Tibial nerve (tissue), 4 donors: Measurements from ENCODE around the gene CALHM5. TPM values are rescaled to one million over a fixed set of nuclear protein-coding genes. Genes with fewer than 3 reads are reported as not detected.
A peak's percentile ranks its signal among the peaks of the same experiment; 100 is the strongest.

ENCODE experiments used
- DNase-seq, 2 donors: peaks; one replicate each; pipeline ENCODE4 v3.0.0-alpha.2; 2019; ENCODE audit warnings: low spot score in 2 of 2
- H3K27ac ChIP-seq, 4 donors: fragments of 200-600 bp; sonication (generic) in 3 of 4; one replicate each; pipeline ENCODE4 v1.5.1; 2017 to 2019; ENCODE audit warnings: mild to moderate bottlenecking in 1 of 4
- H3K27me3 ChIP-seq, 2 donors: fragments of 200-600 bp; sonication (generic) in 1 of 2; one replicate each; pipeline versions ENCODE4 v1.5.1 to v1.6.0; 2017 to 2019
- H3K36me3 ChIP-seq, 3 donors: fragments of 200-600 bp; sonication (generic); one replicate each; pipeline ENCODE4 v1.5.1; 2018 to 2019
- H3K4me1 ChIP-seq, 4 donors: fragments of 200-600 bp; sonication (generic) in 3 of 4; one replicate each; pipeline ENCODE4 v1.5.1; 2017 to 2019
- H3K4me3 ChIP-seq, 4 donors: fragments of 200-600 bp; sonication (generic) in 3 of 4; one replicate each; pipeline ENCODE4 v1.5.1; 2017 to 2019; ENCODE audit warnings: mild to moderate bottlenecking in 1 of 4, moderate library complexity in 1 of 4
- H3K9me3 ChIP-seq, 4 donors: fragments of 200-600 bp; sonication (generic) in 3 of 4; one replicate each; pipeline ENCODE4 v1.5.1; 2017 to 2019
- CTCF ChIP-seq, 5 experiments: fragments of 200-600 bp in 3 of 5; fragments of 450-650 bp in 2 of 5; sonication (generic) in 3 of 5; IDR thresholded peaks; one replicate each; pipeline ENCODE4 v1.5.1; 2016 to 2019; ENCODE audit warnings: antibody characterized with exemption in 5 of 5, mild to moderate bottlenecking in 3 of 5, moderate library complexity in 2 of 5
- EP300 ChIP-seq, 2 donors: sonication (generic); formaldehyde crosslinking; IDR thresholded peaks; one replicate each; pipeline ENCODE4 v1.6.1; 2017; ENCODE audit warnings: antibody characterized with exemption in 2 of 2, mild to moderate bottlenecking in 1 of 2
- POLR2A ChIP-seq, 2 donors: fragments of 450-650 bp; IDR thresholded peaks; one replicate each; pipeline ENCODE4 v1.6.1; 2017; ENCODE audit warnings: antibody characterized with exemption in 2 of 2, mild to moderate bottlenecking in 2 of 2, moderate library complexity in 2 of 2
- WGBS, 2 donors: methylation state at CpG; one replicate each; pipeline ENCODE4 v1.1.5; 2018; 5-methylcytosine and 5-hydroxymethylcytosine counted together
- total RNA-seq, 4 donors: library from RNA; depleted of rRNA; stranded (reverse); fragments of >200 nt; gene quantifications; one replicate each; pipeline ENCODE4 v1.1.0, GENCODE V29; 2016

The CALHM5 gene
- total RNA-seq, 4 donors from 2014 or later, result 4.5 to 5.7 (median 5.0) TPM

GRCh38 chr6:116512111-116512559, 696 bp downstream of the CALHM5 start:
- Histone ChIP-seq H3K4me1 (peaks cover 0 to 34% (median 10%) of the 10 kb centered on the region in 4 donors), H3K36me3 (peaks cover 0 to 11% (median 0%) of the 10 kb centered on the region in 3 donors), H3K27ac (peak overlapping the region; percentile 74 to 98 (median 82)), H3K4me3 (peak overlapping the region; percentile 35 to 64 (median 46)), H3K9me3 (peaks cover 0 to 3% (median 0%) of the 10 kb centered on the region in 4 donors), H3K27me3 (no peaks in the 10 kb centered on the region)
- no peak for DNase-seq
- TF ChIP-seq CTCF (IDR thresholded peaks at IDR 0.05), result no peak
- no peak for TF ChIP-seq POLR2A (IDR thresholded peaks at IDR 0.05)
- no peak for TF ChIP-seq EP300 (IDR thresholded peaks at IDR 0.05)
- 16 to 17% methylated on average over 4 of the region's 4 CpGs for WGBS, 2 donors

GRCh38 chr6:116512734-116513133, 1.3 kb downstream of the CALHM5 start:
- TF ChIP-seq CTCF (IDR thresholded peaks at IDR 0.05) (no peak), POLR2A (IDR thresholded peaks at IDR 0.05) (no peak), EP300 (IDR thresholded peaks at IDR 0.05) (no peak)
- Histone ChIP-seq H3K27ac (peak overlapping the region; percentile 74 to 98 (median 82)), H3K27me3 (no peaks in the 10 kb centered on the region), H3K4me3 (peak overlapping the region; percentile 35 to 64 (median 46)), H3K9me3 (peaks cover 0 to 3% (median 0%) of the 10 kb centered on the region in 4 donors), H3K36me3 (peaks cover 0 to 11% (median 0%) of the 10 kb centered on the region in 3 donors), H3K4me1 (peaks cover 0 to 34% (median 10%) of the 10 kb centered on the region in 4 donors)
- DNase-seq, result no peak

DNA sequence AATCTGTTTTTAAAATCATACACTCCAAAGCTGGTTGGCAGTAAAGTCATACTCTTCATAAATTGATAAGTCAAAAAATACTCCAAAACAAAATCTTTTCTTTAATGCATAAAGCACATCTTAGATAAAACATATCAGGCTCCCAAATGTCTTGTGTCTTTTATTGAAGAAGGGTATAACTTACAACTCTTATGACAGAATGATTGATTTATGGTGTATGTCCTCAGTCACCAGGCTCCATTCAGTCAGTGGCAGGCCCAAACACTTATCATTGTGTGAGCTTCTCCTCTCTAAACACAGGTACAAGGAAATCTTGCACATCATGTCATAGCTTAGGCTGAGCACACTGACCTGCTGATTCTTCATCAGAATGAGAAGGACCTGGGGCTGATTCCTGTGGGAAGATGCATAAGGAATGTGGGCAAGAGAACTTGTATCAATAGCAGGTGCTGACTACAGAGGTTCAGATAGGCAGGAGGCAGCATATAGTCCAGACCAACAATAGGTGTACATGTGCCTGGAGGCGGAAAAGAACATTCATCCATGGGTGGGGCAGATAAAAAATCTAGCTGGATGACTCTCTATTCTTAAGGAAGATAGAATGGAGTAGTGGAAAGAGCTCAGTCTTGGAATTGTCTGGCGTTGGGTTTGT, 1.9 kb downstream of the CALHM5 start:
- peaks cover 0 to 34% (median 10%) of the 10 kb centered on the region in 4 donors for H3K4me1 ChIP-seq
- WGBS, 2 donors, result 88 to 97% methylated on average over 2 of the region's 2 CpGs

DNA sequence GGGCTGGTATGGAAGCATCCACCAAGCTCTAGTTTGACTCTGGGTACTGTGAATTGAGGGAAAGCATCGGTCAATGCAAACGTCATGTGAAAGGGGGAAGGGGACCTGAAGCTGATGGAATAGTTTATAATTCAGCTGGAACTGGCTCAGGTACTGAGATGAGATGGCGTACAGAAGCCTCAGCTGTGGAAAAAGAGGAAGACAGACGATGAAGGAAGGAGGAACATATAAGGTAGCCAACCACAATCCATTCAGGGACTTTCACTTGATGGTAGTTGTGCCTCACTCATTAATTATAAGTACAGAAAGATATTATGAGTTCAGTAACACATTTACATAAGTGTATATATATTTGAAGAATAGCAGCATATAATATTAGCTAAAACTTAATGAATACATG, 2.7 kb downstream of the CALHM5 start:
- Histone ChIP-seq H3K27me3 (no peaks in the 10 kb centered on the region), H3K36me3 (peaks cover 0 to 14% (median 0%) of the 10 kb centered on the region in 3 donors), H3K4me3 (peak overlapping the region in 1 of 4 donors; percentile 52), H3K27ac (no peak overlapping the region), H3K9me3 (peaks cover 0 to 3% (median 0%) of the 10 kb centered on the region in 4 donors), H3K4me1 (peaks cover 0 to 38% (median 10%) of the 10 kb centered on the region in 4 donors)
- no peak for DNase-seq
- no peak for TF ChIP-seq CTCF (IDR thresholded peaks at IDR 0.05)
- TF ChIP-seq EP300 (IDR thresholded peaks at IDR 0.05), result no peak
- no peak for TF ChIP-seq POLR2A (IDR thresholded peaks at IDR 0.05)
- 80 to 85% methylated on average over 4 of the region's 4 CpGs for WGBS, 2 donors

More for the DNA sequence above, 1.9 kb downstream of the CALHM5 start:
- H3K27me3 ChIP-seq, result no peaks in the 10 kb centered on the region
- TF ChIP-seq EP300 (IDR thresholded peaks at IDR 0.05) (no peak), CTCF (IDR thresholded peaks at IDR 0.05) (no peak), POLR2A (IDR thresholded peaks at IDR 0.05) (no peak)
- no peak for DNase-seq
- peak overlapping the region in 2 of 4 donors; percentile 87 to 98 for H3K27ac ChIP-seq
- H3K9me3 ChIP-seq, result peaks cover 0 to 3% (median 0%) of the 10 kb centered on the region in 4 donors
- H3K4me3 ChIP-seq, result peak overlapping the region in 2 of 4 donors; percentile 52 to 64
- peaks cover 0 to 11% (median 0%) of the 10 kb centered on the region in 3 donors for H3K36me3 ChIP-seq

- no peak overlapping the region for H3K4me3 ChIP-seq
- H3K9me3 ChIP-seq, result no peaks in the 10 kb centered on the region
- H3K4me1 ChIP-seq, result peaks cover 0 to 38% (median 10%) of the 10 kb centered on the region in 4 donors
- H3K27me3 ChIP-seq, result no peaks in the 10 kb centered on the region
- no peak for DNase-seq
- TF ChIP-seq POLR2A (IDR thresholded peaks at IDR 0.05) (no peak), CTCF (IDR thresholded peaks at IDR 0.05) (no peak), EP300 (IDR thresholded peaks at IDR 0.05) (no peak)
- no peak overlapping the region for H3K27ac ChIP-seq
- peaks cover 0 to 16% (median 0%) of the 10 kb centered on the region in 3 donors for H3K36me3 ChIP-seq
Observed at GRCh38 chr6:116515141-116515540, 3.7 kb downstream of the CALHM5 start.
